HG02938 (cell line): ENCODE measurements around the gene ME3.
A peak's percentile ranks its signal among the peaks of the same experiment; 100 is the strongest.

Experiments
- ATAC-seq: cut with Tn5 transposase; IDR thresholded peaks from one replicate; pipeline ENCODE4 v1.9.1; 2021; ENCODE audit warnings: mild to moderate bottlenecking, moderate library complexity; ENCODE audit not compliant: unreplicated experiment

The ME3 gene

DNA sequence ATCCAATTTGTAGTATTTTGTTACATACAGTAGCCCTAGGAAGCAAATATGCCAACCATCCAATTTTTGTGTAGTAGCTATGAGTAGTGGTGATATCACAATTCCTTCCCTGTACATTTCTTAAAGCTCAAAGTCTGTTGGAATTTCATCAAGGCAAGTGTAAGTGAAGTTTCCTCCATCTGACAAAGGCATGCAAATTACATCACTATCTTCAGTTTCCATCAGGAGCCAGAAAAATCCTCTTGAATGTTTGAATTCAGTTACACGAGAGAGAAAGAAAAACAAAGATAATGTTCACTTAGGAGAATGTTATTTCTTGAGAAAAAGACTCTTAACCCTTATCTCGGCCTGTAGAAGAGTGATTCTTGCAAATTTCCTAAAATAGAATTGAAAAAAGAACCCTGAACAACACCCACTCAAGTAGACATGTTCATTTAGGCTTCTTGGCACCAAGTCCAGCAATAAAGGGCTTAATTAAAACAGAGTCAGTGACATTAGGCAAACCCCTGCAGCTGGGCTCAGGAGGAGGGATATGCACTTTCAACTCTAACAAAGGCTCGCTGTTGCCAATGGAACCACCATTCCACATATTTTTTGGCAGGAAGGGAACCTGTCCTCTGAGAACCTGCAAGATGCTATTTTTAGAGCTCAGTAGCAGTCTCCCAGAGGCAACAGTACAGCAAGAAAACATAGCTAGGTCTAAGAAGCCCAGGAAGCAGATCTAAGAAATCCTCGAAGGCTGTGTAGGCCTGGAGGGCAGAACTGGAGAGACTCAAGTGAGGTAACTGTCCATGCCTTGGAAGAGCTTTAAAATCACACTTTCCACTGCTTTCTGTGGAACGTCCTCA lies 153.1 kb downstream of the ME3 start:
- ATAC-seq, result no peak

DNA sequence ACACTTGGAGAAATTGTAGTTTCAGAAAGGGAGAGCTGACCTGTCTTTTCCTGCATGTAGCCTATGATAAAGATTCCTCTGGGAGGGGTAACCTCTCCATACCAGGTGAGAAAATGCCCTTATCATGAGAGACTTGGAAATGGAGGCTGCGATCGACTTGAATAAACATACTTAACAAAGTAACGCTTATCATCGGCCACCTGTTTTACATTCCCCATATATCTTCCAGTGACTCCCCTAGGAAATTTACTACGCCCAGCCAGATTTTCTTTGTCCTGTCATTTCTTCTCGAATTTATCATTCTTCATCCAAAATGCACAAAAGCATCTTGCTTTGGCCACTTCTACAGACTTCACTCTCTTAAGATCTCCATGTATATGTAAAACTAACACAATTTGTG lies 154.2 kb downstream of the ME3 start:
- ATAC-seq, result no peak

- ATAC-seq, result no peak
Observed at GRCh38 chr11:86517557-86517956, 154.9 kb downstream of the ME3 start.

- ATAC-seq, result no peak
Observed at GRCh38 chr11:86515297-86516094, 156.9 kb downstream of the ME3 start.

- ATAC-seq, result no peak
Observed at GRCh38 chr11:86514453-86514852, 158.0 kb downstream of the ME3 start.

DNA sequence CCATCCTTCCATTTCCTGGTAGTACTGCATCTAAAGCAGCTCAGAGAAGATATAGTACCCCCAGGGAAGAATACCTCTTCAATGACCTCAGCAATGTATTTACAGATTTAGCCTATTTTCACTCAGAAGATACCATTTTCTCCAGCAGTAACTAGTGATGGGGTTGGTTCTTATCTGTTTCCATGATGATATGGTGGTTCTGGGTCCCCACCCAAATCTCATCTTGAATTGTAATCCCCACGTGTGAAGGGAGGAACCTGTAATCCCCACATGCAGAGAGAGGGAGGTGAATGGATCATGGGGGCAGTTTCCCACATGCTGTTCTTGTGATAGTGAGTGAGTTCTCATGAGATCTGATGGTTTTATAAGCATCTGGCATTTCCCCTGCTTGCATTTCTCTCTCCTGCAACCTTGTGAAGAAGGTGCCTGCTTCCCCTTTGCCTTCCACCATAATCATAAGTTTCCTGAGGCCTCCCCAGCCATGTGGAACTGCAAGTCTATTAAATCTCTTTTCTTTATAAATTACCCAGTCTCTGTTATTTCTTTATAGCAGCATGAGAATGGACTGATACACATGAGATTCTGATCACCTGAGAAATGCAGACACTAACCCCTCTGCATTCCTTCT lies 158.6 kb downstream of the ME3 start:
- no peak for ATAC-seq

GRCh38 chr11:86513138-86513537 lies 159.3 kb downstream of the ME3 start:
- ATAC-seq, result no peak

GRCh38 chr11:86511086-86511551 lies 161.3 kb downstream of the ME3 start:
- peak; percentile 81 for ATAC-seq

GRCh38 chr11:86510674-86511073 lies 161.7 kb downstream of the ME3 start:
- ATAC-seq, result no peak

GRCh38 chr11:86510097-86510496 lies 162.3 kb downstream of the ME3 start:
- ATAC-seq, result no peak

DNA sequence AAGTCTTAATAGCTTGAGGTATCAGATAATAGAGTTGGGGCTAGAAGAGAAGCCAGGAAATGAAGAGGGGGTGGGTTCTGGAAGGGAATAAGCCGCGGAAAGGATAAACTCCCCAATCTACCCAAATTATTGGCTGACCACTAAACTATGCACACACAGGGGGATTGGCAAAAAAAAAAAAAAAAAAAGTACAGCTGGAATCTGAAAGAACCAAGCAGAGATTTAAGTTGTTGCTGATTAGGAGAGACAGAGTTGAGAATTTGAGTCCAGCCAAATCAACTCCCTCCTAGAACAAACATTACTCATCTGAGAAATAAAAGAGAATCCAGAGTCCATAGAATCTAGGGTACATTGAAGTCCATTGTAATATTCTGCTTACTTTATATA lies 162.8 kb downstream of the ME3 start:
- no peak for ATAC-seq

GRCh38 chr11:86508604-86509587 lies 163.5 kb downstream of the ME3 start:
- ATAC-seq, result no peak

DNA sequence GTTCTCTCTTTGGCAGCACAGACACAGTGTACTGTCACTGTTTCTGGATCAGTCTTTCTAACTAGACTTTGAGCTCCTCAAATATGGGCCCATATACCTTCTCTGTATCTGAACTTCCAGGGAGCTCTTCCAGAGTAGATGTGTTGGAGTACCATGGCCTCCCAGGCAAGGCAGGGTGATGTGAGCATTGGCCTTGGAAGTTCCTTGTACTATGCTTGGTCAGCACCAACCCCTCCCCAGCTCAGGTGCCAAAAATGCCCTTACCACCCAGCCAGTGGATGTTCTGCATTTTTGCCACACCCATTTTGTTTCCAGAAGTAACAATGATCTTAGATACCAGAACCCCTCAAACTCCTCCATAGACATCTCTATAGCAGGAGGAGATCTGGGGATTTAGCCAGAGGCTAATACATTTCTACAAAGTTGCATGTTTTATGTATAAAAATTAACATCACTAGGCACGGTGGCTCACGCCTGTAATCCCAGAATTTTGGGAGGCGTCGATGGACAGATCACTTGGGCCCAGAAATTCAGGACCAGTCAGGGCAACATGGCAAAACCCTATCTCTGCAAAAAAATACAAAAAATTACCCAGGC lies 165.1 kb downstream of the ME3 start:
- no peak for ATAC-seq

GRCh38 chr11:86506235-86506634 lies 166.2 kb downstream of the ME3 start:
- ATAC-seq, result no peak

GRCh38 chr11:86503131-86503530 lies 169.3 kb downstream of the ME3 start:
- no peak for ATAC-seq

DNA sequence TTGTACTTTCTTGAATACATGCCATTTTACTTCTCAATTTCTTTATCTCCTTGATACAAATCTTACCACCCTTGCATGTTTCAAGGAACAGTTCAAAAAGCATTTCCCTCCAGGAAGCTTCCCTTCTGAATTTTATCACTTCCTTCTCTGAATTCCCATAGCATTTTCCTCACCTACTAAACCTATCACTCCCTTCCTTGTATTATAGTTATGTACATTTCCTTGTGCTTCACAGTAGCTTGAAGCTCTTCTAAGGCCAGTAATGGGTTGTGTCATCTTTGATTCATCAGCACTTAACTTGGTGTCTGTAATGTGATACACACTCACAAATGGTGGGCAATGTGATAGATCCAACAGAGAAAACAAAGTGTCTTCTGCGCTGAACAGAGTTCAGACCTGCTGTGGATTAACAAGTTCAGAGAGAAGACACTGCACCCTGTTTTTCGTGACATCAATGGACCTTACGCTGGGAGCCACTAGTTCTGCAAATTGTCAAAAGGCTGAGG lies 170.2 kb downstream of the ME3 start:
- ATAC-seq, result no peak

DNA sequence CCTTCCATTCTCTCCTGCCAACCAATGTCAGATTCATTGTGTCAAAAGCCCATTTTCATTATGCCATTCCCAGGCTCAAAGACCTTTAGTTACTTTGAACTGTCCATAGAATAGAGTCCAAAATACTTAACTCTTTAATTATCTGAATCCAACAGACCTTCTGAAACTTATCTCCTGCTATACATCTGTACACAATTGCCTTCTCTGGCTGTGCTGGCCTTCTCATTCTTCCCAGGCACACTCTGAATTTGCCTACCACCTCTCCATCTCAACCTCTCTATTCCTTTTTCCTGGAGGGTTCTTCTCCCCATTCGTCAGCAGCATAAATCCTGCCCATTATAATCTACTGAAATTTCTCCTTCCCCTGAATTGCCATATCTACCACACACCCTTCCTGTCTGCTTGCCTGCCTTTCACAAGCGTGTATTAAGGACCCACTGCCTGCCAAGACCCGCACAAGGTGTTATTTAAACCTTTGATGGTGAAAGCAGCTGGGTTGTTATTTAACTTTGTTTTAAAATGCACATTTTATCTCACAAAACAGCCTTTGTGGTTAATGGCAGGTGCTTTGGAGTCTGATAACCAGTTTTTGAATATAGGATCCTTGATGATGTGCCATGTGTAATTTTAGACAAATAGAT lies 171.8 kb downstream of the ME3 start:
- ATAC-seq, result no peak

DNA sequence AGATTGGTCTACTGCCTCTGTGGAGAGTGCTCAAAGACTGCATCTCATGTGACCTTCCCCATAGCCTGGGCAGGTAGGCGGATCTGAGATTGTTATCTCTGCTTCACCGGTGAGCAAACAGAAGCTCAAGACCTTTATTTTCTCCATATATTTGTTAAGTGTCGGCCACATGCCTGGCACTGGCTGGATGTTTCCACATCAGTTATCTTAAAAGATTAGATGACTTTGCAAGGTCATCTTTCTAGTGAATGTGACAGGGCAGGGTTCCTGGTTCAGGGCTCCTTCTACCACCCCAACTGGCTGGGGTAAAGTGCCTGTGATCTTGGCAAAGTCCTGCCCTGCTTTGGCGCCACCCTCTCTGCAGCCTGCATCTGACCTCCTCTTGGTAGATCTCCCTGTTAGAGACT lies 172.7 kb downstream of the ME3 start:
- no peak for ATAC-seq

DNA sequence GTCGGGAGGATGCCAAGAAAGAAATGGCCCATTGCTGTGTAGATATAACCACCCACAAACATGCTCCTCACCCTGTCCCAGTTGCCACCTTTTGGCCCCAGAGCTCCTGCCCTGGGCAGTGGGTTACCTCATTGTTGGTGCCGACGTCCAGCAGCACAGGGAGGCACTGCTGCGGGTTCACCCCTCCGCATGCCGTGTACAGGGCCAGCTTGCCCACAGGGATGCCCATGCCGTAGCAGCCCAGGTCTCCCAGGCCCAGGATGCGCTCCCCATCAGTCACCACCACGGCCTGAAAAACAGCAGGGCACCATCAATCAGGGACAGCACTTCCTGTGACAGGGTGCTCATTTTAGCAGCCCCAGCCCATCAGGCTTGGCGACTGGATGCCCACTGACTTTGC lies 174.6 kb downstream of the ME3 start:
- no peak for ATAC-seq
